ENCODE data around the gene TECR. TPM values are rescaled to one million over a fixed set of nuclear protein-coding genes. Genes with fewer than 3 reads are reported as not detected.

The TECR gene
- total RNA-seq, 1 experiment from 2014 or later = 69.6 TPM

GRCh38 chr19:14507704-14508542, 21.5 kb upstream of the TECR start:
- peak; percentile 90 for DNase-seq (ENCODE audit: low spot score)

- DNase-seq (ENCODE audit: low spot score) = peak; percentile 72
Measured at GRCh38 chr19:14510311-14511228, 18.8 kb upstream of the TECR start.

GRCh38 chr19:14511229-14511593, 18.2 kb upstream of the TECR start:
- no peak for DNase-seq (ENCODE audit: low spot score)

- DNase-seq (ENCODE audit: low spot score) = no peak
Measured at GRCh38 chr19:14512406-14512961, 16.9 kb upstream of the TECR start.

- DNase-seq (ENCODE audit: low spot score) = no peak
Measured at GRCh38 chr19:14514215-14514863, 15.1 kb upstream of the TECR start.

- DNase-seq (ENCODE audit: low spot score) = no peak
Measured at GRCh38 chr19:14515501-14516047, 13.8 kb upstream of the TECR start.

GRCh38 chr19:14516048-14516534, 13.3 kb upstream of the TECR start:
- no peak for DNase-seq (ENCODE audit: low spot score)

- DNase-seq (ENCODE audit: low spot score) = no peak
Measured at GRCh38 chr19:14516746-14517438, 12.5 kb upstream of the TECR start.

GRCh38 chr19:14517446-14517839, 12.0 kb upstream of the TECR start:
- DNase-seq (ENCODE audit: low spot score) = no peak

GRCh38 chr19:14517840-14518505, 11.4 kb upstream of the TECR start, which contains the start of gene DNAJB1:
Gene DNAJB1, minus strand, starts transcription at chr19:14518397. Its CDS starts 48 bp downstream, at chr19:14518349.
- DNase-seq (ENCODE audit: low spot score) = peak; percentile 62

- DNase-seq (ENCODE audit: low spot score) = no peak
Measured at GRCh38 chr19:14519245-14519859, 10.0 kb upstream of the TECR start.

- DNase-seq (ENCODE audit: low spot score) = peak; percentile 97
Measured at GRCh38 chr19:14519860-14520407, 9.5 kb upstream of the TECR start.

GRCh38 chr19:14520543-14520942, 8.9 kb upstream of the TECR start:
- DNase-seq (ENCODE audit: low spot score) = no peak

- no peak for DNase-seq (ENCODE audit: low spot score)
Measured at GRCh38 chr19:14525729-14526128, 3.7 kb upstream of the TECR start.

GRCh38 chr19:14526423-14526822, 3.0 kb upstream of the TECR start:
- DNase-seq (ENCODE audit: low spot score) = no peak

GRCh38 chr19:14528419-14529253, 758 bp upstream of the TECR start:
- DNase-seq (ENCODE audit: low spot score) = no peak

GRCh38 chr19:14530005-14530348, 583 bp downstream of the TECR start:
- DNase-seq (ENCODE audit: low spot score) = no peak

- DNase-seq (ENCODE audit: low spot score) = no peak
Measured at GRCh38 chr19:14530506-14530905, 1.1 kb downstream of the TECR start.

GRCh38 chr19:14533450-14533849, 4.1 kb downstream of the TECR start:
- no peak for DNase-seq (ENCODE audit: low spot score)

Data from A172 (cell line).